GM12892 (cell line): ENCODE results near the gene CRY2.
"Not testable (repeated sequence)": the region's sequence is repeated elsewhere in the genome, so short reads cannot be mapped to it uniquely, and the experiment has no call there.

ENCODE experiments used
- DNase-seq: peaks from one replicate; pipeline ENCODE4 v3.0.0; 2011; ENCODE audit not compliant: insufficient read length
- FAIRE-seq: peaks from 2 replicates; lab custom pipeline; 2011; peaks lifted over from hg19 to GRCh38; lab: Jason Lieb, UNC
- POLR2A ChIP-seq: IDR thresholded peaks from 2 replicates; pipeline ENCODE4 v1.6.1; 2011; ENCODE audit warnings: low read depth, low read length, control low read depth
- POLR2AphosphoS5 ChIP-seq: IDR thresholded peaks from 2 replicates; pipeline ENCODE4 v1.6.1; 2011; ENCODE audit warnings: low read depth, low read length, control low read depth
- TAF1 ChIP-seq: IDR thresholded peaks from 2 replicates; pipeline ENCODE4 v1.6.1; 2011; ENCODE audit warnings: low read depth, mild to moderate bottlenecking, control low read depth, low read length, borderline replicate concordance

The CRY2 gene

DNA sequence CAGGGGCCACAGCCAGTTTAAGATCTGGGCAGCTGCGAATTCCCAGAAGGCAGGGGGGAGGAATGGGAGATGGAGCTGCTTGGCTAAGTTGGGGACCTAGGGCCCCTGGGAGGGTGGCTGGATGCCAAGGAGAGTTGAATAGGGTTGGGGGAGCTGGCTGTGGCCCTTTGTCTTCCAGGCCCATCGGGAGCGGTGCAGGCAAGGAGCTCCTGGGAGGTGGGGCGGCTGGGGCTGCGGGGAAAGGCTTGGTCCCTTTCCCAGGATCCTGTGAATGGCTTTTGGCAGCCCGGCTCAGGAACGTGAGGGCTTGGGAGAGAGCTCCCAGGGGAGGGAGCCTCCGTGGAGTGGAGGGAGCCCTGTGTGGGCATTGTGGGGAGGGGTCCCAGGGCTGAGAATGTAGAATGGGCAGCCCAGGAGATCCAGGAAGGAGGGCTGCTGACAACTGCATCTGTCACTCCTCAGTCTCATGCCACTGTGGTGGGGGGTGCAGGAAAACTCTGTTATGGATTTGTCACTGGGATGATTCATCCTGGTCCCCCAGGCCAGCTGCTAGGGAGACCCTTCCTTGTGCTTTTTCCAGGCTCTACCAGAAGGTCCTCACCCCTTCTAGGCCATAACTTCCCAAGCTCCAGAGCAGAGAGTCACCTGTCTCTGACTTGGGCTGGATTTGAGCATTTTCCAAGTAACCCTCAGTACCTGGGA lies 53.8 kb downstream of the CRY2 start:
- DNase-seq (no peak), FAIRE-seq (no peak)
- TF ChIP-seq TAF1 (no peak), POLR2AphosphoS5 (no peak), POLR2A (no peak)

DNA sequence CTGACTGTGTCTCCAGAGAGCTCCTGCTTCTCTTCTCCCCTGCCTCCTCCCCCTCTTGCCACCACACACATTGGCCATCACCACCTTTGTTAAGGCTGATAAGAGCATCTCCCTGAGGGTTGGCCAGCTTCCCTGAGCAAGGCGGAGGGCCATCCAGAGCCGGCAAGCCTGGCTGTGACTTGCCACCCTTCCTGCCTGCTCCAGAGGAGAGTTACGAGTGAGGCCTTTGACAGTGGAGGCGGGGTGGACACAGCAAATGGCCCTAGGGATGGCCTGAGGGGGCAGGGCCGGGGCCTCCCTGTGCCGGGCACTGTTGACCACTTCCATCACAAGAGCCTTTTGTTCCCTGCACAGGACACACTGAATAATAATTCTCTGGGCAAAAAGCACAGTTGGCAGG lies 54.4 kb downstream of the CRY2 start:
- FAIRE-seq (no peak), DNase-seq (no peak)
- TF ChIP-seq TAF1 (no peak), POLR2AphosphoS5 (no peak), POLR2A (no peak)

DNA sequence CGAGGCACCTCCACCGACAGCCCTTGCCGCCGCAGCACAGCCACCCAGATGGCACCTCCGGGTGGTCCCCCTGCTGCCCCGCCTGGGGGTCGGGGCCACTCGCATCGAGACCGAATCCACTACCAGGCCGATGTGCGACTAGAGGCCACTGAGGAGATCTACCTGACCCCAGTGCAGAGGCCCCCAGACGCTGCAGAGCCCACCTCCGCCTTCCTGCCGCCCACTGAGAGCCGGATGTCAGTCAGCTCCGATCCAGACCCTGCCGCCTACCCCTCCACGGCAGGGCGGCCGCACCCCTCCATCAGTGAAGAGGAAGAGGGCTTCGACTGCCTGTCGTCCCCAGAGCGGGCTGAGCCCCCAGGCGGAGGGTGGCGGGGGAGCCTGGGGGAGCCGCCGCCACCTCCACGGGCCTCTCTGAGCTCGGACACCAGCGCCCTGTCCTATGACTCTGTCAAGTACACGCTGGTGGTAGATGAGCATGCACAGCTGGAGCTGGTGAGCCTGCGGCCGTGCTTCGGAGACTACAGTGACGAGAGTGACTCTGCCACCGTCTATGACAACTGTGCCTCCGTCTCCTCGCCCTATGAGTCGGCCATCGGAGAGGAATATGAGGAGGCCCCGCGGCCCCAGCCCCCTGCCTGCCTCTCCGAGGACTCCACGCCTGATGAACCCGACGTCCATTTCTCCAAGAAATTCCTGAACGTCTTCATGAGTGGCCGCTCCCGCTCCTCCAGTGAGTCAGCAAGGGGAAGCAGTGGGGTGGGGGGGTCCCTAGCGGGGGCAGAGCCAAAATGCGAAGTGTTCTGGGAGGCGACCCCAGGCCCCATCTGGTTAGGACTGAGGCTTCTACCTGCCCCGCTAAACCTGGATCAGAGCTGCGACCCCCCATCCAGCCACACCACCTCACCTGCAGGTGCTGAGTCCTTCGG lies 55.4 kb downstream of the CRY2 start:
- TF ChIP-seq POLR2A (no peak), TAF1 (no peak), POLR2AphosphoS5 (no peak)
- DNase-seq (no peak), FAIRE-seq (no peak)

DNA sequence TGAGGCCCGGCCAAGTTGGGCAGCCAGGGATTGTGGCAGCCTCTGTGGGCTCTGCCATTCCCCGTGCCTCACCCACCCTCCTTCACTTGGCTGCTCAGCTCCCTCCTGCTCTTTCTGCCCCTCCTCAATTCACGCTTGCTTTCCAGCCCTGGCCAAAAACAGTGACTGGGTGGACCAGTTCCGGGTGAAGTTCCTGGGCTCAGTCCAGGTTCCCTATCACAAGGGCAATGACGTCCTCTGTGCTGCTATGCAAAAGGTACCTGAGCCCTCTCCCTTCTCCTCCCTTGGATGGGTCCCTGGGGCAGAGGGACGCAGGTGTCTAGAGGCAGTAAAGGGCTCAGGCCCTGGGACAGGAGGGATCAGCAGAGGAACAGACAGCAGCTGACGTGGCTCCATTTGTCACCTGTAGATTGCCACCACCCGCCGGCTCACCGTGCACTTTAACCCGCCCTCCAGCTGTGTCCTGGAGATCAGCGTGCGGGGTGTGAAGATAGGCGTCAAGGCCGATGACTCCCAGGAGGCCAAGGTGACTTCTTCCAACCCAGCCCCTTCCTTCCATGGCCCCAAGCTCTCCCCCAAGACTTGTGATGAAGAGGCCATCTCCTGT lies 57.1 kb downstream of the CRY2 start:
- DNase-seq (no peak), FAIRE-seq (no peak)
- TF ChIP-seq POLR2A (no peak), POLR2AphosphoS5 (no peak), TAF1 (no peak)

DNA sequence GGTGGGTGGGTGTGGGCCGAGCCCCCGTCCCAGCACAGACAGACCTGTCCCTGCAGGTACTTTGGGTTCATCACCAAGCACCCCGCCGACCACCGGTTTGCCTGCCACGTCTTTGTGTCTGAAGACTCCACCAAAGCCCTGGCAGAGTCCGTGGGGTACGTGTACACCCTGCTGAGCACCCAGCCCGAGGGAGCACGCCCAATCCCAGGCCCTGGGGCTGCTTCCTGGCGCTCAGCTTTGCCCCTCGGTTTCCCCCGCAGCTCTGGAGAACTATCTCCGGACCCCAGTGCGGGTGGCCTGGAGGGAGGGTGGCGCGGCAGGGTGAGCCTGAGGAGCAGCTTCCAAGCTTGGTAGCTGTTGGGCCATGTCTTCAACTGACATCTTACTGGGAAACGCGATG lies 57.8 kb downstream of the CRY2 start:
- no peak for DNase-seq
- TF ChIP-seq POLR2AphosphoS5 (no peak), TAF1 (no peak), POLR2A (no peak)
- FAIRE-seq, result no peak

DNA sequence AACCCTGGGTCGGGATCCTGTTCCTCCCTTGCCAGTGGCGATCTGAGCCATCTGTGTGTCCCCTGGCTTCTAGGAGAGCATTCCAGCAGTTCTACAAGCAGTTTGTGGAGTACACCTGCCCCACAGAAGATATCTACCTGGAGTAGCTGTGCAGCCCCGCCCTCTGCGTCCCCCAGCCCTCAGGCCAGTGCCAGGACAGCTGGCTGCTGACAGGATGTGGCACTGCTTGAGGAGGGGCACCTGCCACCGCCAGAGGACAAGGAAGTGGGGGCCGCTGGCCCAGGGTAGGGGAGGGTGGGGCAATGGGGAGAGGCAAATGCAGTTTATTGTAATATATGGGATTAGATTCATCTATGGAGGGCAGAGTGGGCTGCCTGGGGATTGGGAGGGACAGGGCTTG lies 58.3 kb downstream of the CRY2 start:
- DNase-seq, FAIRE-seq: not testable (repeated sequence)

DNA sequence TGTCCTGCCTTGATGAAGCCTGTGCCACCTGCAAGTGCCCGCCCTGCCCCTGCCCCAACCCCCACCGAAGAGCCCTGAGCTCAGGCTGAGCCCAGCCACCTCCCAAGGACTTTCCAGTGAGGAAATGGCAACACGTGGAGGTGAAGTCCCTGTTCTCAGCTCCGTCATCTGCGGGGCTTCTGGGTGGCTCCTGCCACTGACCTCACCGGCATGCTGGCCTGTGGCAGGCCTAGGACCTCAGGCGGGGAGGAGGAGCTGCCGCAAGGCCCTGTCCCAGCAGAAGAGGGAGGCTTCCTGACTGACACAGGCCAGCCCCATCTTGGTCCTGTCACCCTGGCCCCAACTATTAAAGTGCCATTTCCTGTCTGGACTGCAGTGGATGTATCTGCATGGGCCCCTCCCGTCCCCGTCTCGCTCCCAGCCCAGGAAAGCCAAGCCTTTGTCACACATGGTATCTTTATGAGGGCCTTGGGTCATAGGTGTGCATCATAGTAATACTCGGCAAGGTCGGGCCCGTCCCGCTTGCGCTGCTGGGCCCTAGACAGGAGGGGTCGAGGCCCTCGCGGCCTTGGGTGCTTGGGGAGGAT lies 58.9 kb downstream of the CRY2 start:
- TF ChIP-seq POLR2AphosphoS5 (no peak), TAF1 (no peak), POLR2A (no peak)
- no peak for DNase-seq
- FAIRE-seq, result peak; percentile 64

DNA sequence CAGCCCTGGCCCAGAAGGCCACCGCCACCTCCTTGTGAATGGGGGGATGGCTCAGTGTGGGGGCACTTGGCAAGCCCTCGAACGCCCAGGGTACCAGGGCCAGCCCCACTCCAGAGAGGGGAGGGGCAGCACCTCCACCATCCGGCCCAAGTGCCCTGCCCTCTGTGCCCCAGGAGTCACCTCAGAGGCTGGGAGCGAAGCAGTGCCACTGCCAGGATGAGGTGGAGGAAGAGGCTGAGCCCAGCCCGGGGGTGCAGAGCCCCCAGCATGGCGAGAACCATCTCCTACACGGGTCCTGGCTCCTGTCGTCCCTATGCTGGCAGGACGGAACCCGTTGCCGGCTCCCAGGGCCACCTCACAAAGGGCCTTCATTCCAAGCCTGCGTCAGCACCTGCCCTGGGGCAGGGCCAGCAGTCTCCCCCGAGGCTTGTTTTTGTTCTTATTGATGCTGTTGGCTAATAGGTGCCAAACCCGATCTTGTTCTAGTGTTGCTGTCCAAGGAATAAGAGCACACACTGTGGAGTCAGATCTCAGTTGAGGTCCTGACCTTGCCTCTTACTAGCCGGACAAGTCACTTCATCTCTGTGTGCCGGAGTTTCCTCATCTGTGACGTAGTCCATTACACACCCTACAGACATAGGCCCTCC lies 59.8 kb downstream of the CRY2 start, which contains the start of gene FREY1:
Gene FREY1 (minus strand): TSS at position 307 of the 647 bp plus-strand sequence. CDS start 26 bp downstream, at position 281.
- no peak for FAIRE-seq
- DNase-seq, result no peak
- no peak for TF ChIP-seq POLR2AphosphoS5
- peak; percentile 10; the same call in 1 of the 2 replicates for TF ChIP-seq POLR2A

DNA sequence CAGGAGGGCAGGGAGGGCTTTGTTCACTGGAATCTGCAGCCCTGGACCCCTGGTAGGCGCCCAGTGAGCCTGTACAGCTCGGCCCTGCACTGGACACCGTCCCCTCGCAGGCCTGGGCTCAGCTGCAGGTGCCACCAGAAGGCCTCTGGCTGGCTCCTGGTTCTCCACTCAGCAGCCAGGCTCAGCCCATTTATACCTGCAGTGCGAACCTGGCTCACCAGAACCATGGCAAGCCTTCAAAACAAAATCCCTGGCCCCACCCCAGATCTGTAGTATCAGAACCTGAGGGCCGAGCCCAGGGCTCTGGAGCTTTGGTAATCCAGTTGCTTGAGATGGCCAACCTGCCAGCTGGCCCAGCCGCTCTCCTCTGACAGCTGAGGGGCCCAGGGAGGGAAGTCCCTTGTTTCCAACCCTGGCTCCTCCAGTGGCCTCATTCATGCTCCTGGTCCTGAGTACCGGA lies 60.7 kb downstream of the CRY2 start:
- FAIRE-seq, result no peak
- DNase-seq, result no peak
- TF ChIP-seq POLR2AphosphoS5 (no peak; the same call in 1 of the 2 replicates), TAF1 (no peak), POLR2A (no peak)

DNA sequence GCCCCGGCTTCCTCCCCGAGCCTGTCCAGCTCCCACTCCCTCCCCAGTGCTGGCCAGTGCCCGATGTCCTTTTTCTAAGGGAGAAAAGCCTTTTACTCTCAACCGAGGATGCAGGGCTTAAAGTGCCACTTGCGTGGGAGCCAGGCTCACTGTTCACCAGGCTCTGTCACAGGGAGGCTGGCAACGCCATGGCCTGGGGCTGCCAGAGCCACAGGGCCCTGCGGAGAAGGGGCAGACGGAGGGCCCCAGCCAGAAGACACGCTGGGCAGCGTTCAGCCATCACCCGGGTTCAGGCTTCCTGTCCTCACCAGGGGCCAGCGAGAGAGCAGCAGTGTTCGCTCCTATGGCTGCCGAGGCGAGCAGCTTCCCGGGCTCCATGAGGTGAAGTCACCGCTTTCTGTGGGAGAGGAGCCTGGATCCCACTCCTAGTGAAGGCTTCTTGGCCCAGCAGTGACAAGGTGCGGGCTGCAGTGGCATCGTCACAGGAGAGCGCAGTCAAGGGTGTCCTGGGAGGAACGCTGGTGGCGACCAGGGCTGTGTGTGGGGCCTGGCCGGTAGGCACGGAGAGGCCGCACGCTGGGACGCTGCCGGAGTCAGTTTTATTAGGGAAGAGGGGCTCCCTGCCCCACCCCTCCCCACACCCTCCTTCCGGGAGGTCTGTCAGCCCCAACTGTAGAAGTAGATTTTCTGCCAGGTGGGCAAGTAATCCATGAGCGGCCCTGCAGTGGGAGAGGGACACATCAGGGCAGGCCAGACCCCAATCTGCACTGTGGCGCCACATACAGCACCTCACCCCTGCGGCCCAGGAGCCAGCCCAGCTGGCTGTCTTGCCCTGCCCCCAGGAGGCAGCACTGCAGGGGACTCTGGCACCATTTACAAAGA lies 62.6 kb downstream of the CRY2 start:
- TF ChIP-seq TAF1 (no peak), POLR2A (no peak; the same call in 1 of the 2 replicates), POLR2AphosphoS5 (no peak)
- FAIRE-seq (no peak), DNase-seq (no peak)
